PFSK-1 (cell line): ENCODE results near the gene RHNO1.

Source experiments
- FOXP2 ChIP-seq: optimal IDR thresholded peaks from 2 replicates; pipeline ENCODE3; 2011; ENCODE audit warnings: borderline replicate concordance, control low read depth, inconsistent platforms; ENCODE audit not compliant: insufficient read depth; ENCODE audit errors: extremely low read length, extremely low read depth
- POLR2AphosphoS5 ChIP-seq: IDR thresholded peaks from 2 replicates; pipeline ENCODE4 v1.6.1; 2012; ENCODE audit warnings: low read depth, mild to moderate bottlenecking, control low read depth, low read length, moderate library complexity
- REST ChIP-seq, 2 experiments: IDR thresholded peaks; 2 replicates each; pipeline versions ENCODE4 v1.6.1 to v1.8.0; 2011 to 2012; ENCODE audit warnings: low read depth in 2 of 2, low read length in 2 of 2, control low read depth in 1 of 2, inconsistent platforms in 1 of 2, mild to moderate bottlenecking in 1 of 2, moderate library complexity in 1 of 2; ENCODE audit not compliant: insufficient read depth in 1 of 2
- SIN3A ChIP-seq: IDR thresholded peaks from 2 replicates; pipeline ENCODE4 v1.6.1; 2012; ENCODE audit warnings: mild to moderate bottlenecking, low read length, moderate library complexity, borderline replicate concordance; ENCODE audit not compliant: insufficient read depth
- TAF1 ChIP-seq: IDR thresholded peaks from 2 replicates; pipeline ENCODE4 v1.6.1; 2012; ENCODE audit warnings: low read length, control low read depth, borderline replicate concordance; ENCODE audit not compliant: insufficient read depth

RHNO1 gene

DNA sequence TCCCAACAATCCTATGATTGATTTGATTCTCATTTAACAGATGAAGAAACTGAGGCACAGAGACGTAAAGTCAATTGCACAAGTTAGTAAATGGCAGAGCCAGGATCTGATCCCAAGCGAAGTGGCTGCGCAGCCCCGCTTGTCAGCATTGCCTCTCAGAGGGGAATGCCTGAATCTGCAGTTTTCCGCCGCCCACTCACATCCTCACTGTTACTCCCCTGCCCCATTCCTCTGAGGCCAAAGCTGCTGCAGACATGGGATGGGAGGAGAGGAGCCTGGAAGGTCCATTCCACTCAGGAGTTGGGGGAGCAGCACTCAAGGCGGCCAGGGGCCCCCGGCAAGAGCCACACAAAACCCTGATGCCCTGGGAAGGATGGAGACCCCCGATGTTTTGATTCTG lies 43.2 kb upstream of the RHNO1 start:
- TF ChIP-seq SIN3A (no peak), REST (IDR thresholded peaks at IDR 0.05; ENCODE audit: insufficient read depth in 1 of 2, low read depth in 2 of 2, low read length in 2 of 2) (no peak), FOXP2 (no peak)

DNA sequence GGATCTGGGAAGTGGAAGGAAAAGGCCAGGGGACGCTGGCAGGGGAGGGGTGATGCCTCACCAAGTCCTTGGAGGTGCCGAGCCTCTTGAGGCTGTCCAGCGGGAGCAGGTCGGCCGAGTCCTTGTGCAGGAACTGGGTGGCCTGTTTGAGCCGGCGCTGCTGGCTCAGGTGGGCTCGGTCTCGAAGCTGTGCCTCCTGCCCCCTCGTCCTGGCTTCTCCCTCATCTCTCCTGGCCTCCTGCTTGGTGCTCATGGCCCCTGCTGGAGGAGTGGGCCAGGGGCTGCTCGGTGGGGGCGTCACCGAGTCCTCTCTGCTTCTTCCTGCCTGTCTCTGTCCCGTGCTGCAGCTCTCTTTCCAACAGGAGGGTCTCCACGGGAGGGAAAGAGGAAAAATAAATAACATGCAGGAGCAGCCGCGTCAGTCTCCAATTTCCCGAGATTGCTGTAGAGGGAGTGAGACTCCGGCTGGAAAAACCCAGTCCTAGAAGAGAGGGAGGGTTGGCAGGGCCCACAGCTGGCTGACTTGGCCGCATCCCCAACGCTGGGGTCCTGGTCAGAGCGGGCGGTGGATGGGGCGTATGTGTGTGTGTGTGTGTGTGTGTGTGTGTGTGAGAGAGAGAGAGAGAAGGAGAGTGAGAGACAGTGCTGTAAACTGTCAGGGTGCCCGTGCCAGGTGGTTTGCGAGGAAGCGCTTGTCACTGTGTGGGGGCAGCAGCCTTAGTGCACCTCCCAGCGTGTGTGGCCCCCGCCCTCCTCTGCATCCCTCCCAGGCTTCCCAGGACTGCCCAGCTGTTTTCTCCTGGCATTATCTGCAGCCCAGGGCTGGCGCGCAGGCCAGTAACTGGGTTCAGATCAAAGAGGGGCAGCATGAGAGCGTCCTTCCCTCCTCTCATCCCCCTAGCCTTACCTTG lies 42.2 kb upstream of the RHNO1 start, which contains the start of gene NRIP2:
Gene NRIP2 (minus strand): TSS at position 455 of the 911 bp plus-strand sequence. CDS start 52 bp downstream, at position 403.
- TF ChIP-seq POLR2AphosphoS5 (no peak), TAF1 (no peak), REST (IDR thresholded peaks at IDR 0.05; ENCODE audit: insufficient read depth in 1 of 2, low read depth in 2 of 2, low read length in 2 of 2) (no peak), SIN3A (no peak), FOXP2 (no peak)

- TF ChIP-seq SIN3A: no peak
- no peak for TF ChIP-seq TAF1
Measured at GRCh38 chr12:2835691-2836403, 41.2 kb upstream of the RHNO1 start.

DNA sequence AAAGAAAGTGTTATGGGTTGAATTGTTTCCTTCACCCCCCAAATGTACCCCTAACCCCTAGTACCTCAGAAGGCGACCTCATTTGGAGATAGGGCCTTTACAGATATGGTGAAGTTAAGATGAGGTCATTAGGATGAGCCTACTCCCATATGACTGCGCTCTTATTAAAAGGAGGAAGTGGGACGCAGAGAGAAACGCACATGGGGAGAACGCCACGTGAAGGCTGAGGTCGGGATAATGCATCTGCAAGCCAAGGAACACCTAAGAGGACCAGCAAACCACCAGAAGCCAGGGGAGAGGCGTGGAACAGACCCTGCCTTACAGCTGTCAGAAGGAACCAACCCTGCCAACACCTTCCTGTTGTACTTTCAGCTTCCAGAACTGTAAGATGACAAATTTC lies 40.4 kb upstream of the RHNO1 start:
- no peak for TF ChIP-seq TAF1
- TF ChIP-seq SIN3A: no peak
- TF ChIP-seq REST (IDR thresholded peaks at IDR 0.05; ENCODE audit: insufficient read depth in 1 of 2, low read depth in 2 of 2, low read length in 2 of 2): no peak
- no peak for TF ChIP-seq POLR2AphosphoS5
- no peak for TF ChIP-seq FOXP2

- TF ChIP-seq POLR2AphosphoS5: no peak
- TF ChIP-seq TAF1: no peak
- no peak for TF ChIP-seq FOXP2
- TF ChIP-seq REST (IDR thresholded peaks at IDR 0.05; ENCODE audit: insufficient read depth in 1 of 2, low read depth in 2 of 2, low read length in 2 of 2): no peak
- no peak for TF ChIP-seq SIN3A
Measured at GRCh38 chr12:2841056-2841650, 35.9 kb upstream of the RHNO1 start.
